ENCODE results near the gene SPEG.

The SPEG gene

DNA sequence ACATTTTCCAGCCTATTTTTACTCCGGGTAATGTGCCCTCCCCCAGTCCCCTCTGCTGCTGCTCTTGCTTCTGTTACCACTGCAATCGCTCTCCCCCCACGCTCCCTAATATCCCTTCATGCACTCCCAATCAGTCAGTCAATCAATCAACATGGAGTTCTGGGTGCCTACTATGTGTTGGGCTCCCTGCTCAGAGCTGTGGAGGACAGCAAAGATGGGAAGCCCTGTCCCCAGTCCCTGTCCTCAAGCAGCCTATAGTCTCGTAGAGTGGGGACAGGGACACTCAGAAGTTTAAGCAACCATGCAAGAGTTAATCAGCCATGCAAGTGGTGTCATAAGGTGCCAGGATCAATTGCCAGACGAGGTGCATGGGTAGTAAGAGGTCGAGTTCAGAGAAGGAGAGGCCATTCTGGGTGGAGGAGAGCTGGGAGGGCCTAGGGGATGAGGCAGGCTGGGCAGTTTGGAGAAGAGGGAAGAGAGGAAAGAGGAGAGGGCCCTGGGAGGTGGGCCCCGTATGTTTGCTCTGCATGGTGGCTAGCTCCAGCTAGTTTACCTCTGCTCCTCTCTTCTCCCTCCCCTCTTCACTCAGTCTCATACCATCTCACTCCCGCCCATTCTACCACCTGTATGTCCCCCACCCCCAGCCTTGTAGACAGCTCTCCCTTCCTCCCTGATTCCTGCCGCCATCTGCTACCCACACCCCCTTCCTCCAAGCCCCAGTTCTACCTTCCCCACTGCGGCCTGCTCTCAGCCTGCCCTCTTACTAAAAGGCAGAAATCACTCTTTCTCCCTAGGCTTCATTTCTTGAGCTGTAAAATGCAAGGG lies 83.5 kb downstream of the SPEG start:
- no peak for DNase-seq

DNA sequence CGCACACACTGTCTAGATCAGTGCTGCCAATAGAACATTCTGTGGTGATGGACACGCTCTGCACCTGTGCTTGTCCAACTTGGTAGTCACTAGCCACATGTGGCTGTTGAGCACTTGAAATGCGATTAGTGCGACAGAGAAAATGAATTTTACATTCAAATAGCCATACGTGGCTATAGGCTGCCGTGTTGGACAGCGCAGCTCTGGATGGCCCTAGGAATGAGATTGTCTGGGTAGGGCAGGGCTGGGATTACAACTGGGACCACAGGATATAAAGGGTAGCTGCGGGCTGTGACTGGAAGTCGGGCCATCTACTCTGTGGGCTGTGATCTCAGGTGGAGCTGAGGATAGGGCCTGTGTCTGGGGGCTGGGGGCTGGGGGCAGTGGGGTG lies 84.9 kb downstream of the SPEG start:
- no peak for DNase-seq

DNA sequence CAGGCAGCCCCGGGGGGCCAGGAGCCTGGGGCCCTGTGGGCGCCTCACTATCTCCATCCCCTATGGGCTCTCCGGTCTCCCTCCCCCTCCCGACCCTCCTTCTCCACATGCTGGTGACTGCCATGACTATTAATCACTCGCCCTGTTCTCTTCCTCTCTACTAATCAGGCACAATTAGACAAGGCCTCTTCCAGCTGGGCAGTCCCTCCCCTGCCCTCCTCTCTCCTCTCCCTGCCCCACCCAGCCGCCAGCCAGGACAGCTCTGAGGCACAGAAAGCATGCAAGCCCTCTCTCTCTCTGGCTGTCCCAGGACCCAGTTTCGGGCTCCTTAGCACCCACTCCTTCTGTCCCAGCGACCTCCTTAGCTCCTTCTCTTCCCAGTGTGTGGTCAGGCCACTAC lies 85.4 kb downstream of the SPEG start:
- DNase-seq = no peak

DNA sequence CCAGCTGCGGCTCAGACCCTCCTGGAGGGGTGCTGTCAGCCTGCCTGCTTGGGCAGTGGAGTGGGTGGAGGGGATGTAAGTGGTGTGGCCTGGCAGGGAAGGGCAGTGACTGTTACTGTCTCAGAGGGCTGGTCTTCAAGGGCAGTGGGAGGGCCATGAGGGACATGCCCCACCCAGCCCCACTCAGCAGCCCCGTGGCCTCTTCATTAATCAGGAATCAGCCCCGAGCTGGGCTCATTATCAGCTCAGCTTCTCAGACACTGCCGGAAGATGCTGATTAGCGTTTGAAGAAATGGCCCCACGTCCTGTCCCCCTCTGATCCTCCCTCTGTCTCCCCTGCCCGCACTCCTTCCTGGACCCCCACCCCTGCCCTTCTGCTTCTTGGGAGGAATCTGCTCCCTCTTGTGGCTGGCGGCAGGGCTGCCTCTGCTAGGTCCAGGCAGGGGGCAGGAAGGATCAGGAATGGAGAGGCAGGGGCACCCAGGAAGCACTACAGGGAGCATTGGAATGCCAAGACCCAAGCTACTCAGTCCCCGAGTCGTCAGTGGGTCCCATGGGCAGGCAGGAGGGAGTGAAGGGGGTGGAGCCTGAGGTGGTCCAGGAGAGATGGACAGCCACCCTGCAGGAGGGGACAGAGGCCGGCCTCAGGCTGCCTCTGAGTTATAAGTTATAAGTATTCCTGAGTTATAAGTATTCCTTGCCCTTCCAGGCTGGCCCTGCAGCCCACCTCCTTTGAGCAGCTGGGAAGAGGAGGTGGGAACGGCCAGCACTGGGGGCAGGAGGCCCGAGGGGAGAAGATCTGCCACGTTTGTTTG lies 86.6 kb downstream of the SPEG start:
- no peak for DNase-seq

DNA sequence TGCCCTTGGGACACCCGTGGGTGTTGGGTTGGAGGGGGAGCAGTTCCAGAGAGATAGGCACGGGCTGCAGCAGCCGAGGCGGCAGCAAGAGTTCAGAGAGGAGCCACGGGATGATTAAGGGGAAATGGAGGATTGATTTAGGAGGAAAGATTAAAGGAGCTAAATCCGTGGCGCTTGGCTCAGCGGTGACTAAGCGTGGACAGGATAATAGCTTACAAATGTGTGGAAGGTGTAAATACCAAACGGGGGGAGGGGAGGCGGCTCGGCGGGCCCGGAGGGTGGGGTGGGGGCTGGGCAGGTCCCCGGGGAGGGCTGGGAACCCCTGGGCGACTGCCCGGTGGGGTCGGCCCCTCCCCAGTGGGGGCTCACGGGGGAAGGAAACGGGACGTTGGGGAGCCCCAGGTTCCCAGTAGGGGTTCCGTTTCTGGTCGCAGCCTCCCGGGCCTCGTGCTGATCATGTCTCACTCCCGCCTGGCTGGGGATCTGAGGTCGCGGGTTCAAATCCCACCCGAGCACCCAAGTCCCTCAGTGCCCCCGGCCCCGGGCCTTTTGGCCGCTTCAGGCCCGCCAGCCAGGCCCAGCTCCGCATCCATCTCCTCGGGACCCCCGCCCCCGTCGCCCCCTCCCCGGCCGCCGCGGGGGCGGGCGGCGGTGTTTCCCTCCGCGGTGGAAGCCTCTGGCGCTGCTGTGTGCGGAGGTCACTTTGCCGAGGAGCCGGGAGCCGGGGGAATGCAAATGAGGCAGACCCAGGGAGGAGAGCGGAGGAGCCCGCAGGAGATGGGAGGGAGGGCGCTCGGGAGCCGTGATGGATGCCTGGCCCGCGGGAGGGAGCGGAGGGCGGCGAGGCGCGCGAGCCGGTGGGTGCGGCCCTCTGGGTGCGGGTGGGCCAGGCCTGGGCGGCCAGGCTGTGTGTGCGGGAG lies 87.7 kb downstream of the SPEG start:
- DNase-seq = no peak

DNA sequence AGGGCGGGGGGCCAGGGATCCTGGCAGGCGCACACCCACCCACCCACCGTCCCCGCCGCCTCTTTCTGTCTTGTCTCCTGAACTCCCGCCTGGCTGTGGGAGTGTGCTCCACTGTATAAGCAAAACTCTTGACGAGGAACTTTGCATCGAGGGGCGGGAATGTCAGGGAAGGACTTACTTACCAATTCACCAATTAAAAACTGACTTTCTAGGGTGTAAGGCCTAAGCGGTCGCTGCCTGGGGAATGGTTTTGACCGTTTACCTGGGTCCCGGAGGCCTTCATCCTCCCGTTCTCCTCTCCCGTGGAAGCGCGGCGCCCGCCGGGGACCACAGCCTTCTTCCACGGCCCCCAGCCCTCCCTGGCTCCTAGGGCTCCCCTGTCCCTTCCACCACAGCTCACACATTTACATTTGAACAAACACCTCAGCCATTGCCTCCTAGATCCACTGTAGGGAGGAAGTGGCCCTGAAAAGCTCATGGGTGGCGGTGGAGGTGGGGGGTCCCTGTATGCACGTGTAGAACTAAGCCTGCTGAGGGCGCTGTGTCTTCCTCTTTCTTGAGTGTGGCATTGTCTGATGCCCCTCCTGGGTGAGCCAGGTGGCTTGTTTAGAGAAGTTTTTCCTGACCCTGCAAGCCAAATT lies 88.5 kb downstream of the SPEG start:
- no peak for DNase-seq

DNA sequence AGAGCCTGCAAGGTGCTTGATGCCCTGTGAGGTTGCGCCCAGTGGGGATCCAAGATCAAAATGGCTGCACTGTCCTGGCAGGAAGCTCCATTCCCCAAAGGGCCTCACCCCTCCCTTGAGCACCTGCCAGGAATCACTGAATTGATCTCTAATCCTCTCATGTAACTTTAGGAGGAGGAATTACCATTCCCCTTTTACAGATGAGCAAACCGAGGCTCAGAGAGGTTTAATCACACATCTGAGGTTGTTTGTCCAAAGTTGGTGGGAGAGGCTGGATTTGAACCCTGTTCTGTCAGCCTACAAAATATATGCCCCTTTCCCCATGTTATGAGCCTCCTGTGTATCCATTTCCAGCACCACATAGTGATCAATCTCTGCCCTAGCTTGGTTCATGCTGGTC lies 90.2 kb downstream of the SPEG start:
- DNase-seq = no peak

DNA sequence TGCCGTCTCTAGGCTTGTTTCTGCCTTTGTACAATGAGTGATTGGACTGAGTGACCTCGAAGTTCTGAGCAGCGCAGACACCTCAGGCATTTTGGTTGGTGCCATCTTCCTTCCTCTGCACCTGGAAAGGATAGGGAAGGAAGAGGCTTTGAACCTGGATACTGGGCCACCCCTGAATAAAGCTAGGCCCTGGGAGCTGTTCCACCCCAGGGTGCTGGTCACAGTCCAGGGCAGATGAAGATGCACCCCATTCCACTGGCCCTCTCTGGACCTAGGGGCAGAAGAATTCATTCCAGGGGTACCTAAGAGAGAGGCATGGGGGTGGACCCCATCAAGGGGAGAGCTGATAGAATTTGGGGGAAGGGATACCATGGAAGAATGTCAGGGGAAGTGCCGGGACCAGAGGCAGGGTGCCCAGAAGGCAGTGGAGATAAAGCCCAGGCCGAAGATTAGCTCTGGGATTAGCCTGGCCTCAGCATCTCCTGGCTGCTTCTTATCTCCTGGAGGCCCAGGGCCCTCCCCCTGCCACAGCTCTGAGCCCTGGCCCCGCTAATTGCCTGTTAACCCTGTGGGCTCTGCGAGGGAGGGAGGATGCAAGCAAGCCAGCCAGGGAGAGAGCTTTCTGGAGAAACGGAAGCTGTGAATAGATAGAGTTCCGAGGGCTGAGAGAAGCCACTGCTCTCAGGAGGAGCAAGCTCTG lies 91.0 kb downstream of the SPEG start:
- no peak for DNase-seq

DNA sequence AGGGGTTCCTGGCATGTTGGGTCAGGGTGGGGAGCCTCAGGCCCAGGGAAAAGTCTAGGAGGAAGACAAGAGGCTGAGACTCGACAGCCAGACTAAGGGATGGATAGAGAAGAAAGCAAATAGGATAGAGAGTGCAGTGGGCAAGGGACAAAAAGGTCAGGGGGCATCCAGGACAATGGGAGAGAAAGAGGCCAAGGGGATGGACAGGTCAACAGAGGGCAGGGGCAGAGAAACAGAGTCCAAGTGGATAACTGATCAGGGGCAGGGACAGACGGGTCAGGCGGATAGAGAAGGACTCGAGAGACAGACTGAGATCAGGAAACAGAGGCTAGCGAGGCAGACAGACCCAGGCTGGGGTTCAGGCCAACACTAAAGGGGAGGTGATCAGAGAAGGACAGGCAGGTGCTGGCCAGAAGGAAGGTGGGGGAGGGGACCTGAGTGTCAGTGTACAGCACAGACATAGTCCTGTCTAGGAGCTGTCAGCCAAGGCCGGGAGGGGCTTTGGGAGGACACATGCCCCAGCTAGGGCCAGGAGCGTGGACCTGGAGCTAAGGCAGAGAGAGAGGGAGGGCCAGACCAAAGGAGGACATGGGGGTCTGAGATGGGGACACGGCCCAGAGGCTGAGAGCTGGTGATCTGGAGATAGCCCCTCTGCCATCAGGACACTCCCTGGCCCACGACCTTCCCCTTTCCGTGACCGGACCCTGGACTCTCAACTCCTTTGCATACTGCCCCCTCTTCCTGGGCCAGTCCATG lies 91.9 kb downstream of the SPEG start:
- DNase-seq = no peak

DNA sequence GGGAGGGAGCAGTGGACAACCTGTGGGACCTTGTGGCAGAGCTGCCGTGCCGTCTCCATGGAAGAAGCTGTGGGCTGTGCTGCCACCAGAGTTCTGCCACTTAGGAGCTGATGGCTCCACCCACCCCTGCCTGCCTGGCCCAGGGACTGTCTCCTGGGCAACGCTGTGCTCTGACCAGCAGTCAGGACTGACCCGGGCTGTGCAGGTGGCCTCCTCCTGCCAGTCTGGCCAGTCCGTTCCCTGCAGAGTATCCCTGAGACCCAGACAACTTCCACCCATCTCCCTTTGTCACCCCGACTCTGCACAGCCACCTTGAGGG lies 92.4 kb downstream of the SPEG start:
- DNase-seq = no peak

DNA sequence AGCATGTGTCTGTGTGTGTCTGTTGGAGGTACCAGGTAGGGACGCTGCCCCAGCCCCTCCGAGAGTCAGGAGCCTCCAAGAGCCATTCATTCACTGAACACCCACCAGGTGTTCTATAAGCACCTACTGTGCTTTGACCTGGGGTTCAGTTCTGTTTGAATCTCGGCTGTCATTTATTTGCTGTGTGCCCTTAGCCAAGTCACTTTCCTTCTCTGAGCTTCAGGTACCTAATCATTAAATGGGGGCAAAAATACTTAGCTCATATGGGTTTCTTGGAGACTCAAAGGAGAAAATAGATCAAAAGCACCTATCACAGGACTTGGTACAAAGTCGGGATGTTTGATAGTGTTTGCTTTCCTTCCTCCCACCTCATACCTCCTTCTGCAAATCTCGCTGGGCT lies 92.8 kb downstream of the SPEG start:
- DNase-seq = no peak

DNA sequence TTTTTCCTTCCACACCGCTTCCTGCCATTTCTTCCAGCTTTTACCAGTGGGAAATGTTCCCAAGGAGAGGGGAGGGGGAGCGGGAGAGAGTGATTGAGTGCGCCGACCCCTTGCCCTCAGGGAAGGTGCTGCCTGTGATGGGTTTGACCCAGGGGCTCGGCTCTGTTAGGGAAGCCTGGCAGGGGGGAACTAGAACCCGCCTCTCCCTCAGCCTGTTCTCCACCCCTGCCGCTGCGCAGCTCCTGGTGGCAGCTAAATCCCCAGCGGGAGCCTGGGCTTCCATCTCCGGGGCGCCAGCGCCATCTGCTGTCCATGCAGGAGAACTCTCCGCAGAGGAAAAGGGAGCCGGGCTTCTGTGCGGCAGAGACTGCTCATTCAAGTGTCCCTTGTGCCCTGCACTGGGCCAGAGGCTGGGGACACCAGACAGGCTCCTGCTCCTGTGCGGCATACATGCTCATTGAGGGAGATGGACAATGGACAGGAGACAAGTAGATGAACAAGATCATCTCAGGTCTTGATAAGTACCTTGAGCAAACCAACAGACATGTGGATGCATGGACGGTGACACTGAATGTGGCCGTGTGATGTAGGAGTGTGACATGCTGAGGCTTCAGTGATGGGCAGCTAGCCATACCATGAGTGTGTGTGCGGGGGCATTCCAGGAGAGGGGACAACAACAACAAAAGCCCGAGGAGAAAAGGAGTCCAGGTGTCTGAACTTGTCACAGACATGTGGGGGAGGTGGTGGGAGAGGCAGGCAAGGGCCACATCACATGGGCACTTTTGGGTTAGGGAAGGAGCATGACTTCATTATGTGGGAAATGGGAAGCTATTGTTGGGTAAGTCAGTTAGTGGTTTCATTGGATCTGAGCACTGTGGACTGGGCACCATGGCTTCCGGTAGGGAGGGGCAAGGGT lies 95.7 kb downstream of the SPEG start:
- DNase-seq = peak; percentile 88

DNA sequence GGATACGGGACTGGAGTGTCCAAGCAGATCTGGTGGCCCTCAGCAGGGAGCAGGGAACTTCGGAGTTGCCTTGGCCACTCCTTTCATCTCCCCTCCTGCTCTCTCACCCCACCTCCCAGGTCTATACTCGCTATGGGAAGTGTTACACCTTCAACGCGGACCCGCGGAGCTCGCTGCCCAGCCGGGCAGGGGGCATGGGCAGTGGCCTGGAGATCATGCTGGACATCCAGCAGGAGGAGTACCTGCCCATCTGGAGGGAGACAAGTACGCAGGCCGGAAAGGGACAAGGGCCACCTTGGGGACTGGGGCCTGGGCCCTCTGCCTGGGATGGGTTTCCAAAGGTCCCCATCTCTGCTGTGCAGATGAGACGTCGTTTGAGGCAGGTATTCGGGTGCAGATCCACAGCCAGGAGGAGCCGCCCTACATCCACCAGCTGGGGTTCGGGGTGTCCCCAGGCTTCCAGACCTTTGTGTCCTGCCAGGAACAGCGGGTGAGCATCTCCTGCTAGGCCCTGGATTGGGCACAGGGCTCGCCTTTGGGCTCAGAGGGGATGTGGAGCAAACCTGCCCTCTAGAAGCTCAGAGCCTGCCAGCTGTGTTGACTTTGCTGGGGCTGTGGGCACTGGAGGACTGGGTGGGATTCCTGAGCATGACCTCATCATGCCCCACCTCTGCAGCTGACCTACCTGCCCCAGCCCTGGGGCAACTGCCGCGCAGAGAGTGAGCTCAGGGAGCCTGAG lies 97.2 kb downstream of the SPEG start:
- no peak for DNase-seq

DNA sequence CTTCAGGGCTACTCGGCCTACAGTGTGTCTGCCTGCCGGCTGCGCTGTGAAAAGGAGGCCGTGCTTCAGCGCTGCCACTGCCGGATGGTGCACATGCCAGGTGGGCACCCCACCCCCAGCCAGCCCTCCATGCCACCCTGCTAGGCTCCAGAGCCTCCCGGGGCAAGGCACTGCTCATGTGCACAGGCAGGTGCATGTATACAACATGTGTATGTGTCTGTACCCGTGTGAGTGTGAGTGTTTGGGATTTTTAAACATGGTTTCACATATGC lies 97.7 kb downstream of the SPEG start:
- no peak for DNase-seq

DNA sequence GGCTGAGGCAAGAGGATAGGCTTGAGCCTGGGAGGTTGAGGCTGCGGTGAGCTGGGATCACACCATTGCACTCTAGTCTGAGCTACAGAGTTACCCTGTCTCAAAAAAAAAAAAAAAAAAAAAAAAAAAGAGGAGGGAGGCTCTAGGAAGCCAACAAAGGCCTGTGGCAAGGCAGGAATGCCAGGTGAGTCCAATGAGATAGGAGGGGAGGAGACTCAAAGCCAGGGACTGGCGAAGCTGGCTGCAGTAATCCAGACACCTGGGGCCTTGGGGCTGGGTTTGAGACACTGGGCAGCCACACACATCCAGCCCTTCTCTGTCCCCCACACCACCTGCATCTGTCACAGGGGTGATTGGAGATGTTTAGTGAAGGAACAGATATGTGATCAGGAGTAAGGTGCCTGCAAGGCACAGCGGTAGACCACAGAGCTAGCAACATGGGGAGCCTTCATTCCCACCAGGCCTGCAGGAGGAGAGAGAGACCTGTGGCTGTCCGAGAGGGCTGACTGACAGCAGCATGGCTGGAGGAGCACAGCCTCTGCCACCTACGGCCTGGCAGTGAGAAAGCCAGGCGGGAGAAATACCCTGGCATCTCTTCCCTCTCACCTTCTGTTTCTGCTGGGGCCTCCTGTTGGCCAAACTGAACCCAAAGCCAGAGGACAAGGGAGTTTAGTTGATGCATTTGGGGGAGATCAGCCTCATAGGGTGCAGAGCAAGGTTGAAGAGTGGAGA lies 99.5 kb downstream of the SPEG start:
- DNase-seq = no peak

DNA sequence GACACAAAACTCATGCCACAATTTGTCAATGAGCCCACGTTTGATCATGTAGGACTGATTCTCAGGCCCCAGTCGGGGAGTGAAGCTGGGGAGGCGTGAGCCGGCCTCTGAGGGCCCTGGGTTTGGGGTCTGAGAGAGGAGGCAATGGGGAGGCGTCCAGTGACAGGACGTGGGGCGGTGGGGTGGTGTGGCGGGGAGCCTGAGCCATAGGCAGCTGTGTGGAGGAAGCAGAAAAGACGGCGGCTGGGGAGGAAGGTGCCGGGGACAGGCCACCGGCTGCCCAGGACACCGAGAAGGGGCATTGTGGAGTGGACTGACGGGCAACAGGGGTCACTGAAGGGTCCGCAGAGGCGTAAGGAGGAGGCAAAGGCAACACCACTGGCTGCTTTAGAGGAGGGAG lies 101.8 kb downstream of the SPEG start:
- DNase-seq = no peak

DNA sequence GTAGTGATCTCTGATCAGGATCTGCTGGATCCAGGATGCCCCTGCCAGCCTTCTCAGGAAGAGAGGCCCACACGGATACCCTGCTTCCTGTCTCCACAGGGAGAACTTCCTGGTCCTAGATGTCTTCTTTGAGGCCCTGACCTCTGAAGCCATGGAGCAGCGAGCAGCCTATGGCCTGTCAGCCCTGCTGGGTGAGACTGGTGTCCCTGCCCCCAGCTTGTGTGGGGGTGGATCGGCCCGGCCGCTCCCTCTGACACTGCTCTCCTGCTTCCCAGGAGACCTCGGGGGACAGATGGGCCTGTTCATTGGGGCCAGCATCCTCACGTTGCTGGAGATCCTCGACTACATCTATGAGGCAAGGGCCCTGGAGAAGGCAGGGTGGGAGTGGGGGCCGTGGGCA lies 102.3 kb downstream of the SPEG start:
- DNase-seq = no peak

DNA sequence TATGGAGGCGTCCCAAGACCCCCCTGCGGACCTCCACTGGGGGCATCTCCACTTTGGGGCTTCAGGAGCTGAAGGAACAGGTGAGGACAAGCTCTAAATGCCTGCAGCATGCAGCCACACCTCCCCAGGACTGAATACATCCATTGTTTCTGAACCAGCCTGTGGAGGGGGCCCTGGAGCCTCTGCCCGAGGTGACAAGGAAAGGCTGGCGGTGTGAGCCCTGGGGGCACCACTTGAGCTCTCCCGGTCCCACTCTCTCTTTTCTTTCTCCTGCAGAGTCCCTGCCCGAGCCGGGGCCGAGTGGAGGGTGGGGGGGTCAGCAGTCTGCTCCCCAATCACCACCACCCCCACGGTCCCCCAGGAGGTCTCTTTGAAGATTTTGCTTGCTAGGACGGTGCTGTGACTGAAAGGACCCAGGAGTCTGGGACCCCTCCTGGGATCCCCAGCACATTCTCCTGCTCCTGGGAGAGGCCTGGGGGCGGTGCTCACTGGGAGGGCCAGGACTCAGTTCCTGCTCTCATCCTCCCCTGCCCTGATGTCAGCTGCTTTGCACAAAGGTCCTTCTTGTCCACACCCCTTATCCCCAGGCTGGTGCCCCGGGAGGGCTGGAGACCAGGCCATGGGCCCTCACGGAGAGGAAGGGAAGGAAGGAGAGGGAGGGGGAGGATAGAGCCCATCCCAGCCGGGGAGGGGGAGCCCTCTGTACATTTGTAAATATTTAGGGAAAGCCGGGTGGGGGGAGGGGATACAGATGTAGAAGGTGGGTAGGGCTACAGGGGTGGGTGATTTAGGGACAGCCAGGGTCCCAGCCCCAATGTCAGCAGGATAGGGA lies 103.2 kb downstream of the SPEG start:
- no peak for DNase-seq

Data from activated CD8-positive, alpha-beta memory T cell treated with anti-CD3 and anti-CD28 coated beads, Interleukin-2, amount 50 U/mL, for 4 hours (primary cell).